Body of pancreas (tissue), 4 donors: Measurements from ENCODE around the gene KCNIP4. TPM values are rescaled to one million over a fixed set of nuclear protein-coding genes. Genes with fewer than 3 reads are reported as not detected.

Experiments used
- ATAC-seq: fragments of 150-250 bp; one replicate; pipeline ENCODE4 v1.9.1; 2016
- DNase-seq, 4 donors: peaks; one replicate each; pipeline ENCODE4 v3.0.0-alpha.2; 2019
- H3K27ac ChIP-seq, 4 donors: fragments of 200-600 bp; sonication (generic); 1 replicate in 3 of 4; 2 replicates in 1 of 4; pipeline versions ENCODE4 v1.5.1 to v1.6.1; 2016 to 2019; ENCODE audit warnings: mild to moderate bottlenecking in 1 of 4, mixed read lengths in 1 of 4, moderate library complexity in 1 of 4
- H3K27me3 ChIP-seq, 2 donors: fragments of 200-600 bp; sonication (generic); one replicate each; pipeline ENCODE4 v1.6.0; 2016; ENCODE audit warnings: mild to moderate bottlenecking in 1 of 2
- H3K36me3 ChIP-seq, 2 donors: fragments of 200-600 bp; sonication (generic); replicated peaks in 1 of 2; 2 replicates each; pipeline ENCODE4 v1.5.1; 2016; ENCODE audit warnings: low read depth in 2 of 2; ENCODE audit not compliant: insufficient read depth in 1 of 2
- H3K4me1 ChIP-seq: fragments of 200-600 bp; sonication (generic); one replicate; pipeline ENCODE4 v1.6.0; 2016
- H3K4me3 ChIP-seq, 2 donors: fragments of 200-600 bp; sonication (generic); 1 replicate in 1 of 2; 2 replicates in 1 of 2; pipeline ENCODE4 v1.5.1; 2016 to 2019
- H3K9me3 ChIP-seq, 3 donors: fragments of 200-600 bp; sonication (generic); 1 replicate in 2 of 3; 2 replicates in 1 of 3; pipeline ENCODE4 v1.5.1; 2016
- CTCF ChIP-seq, 7 experiments: fragments of 450-650 bp in 4 of 7; fragments of 200-600 bp in 3 of 7; sonication (generic) in 3 of 7; IDR thresholded peaks; one replicate each; pipeline ENCODE4 v1.5.1; 2016 to 2019; ENCODE audit warnings: antibody characterized with exemption in 7 of 7
- POLR2A ChIP-seq, 3 donors: fragments of 450-650 bp; IDR thresholded peaks; one replicate each; pipeline ENCODE4 v1.6.1; 2016; ENCODE audit warnings: antibody characterized with exemption in 3 of 3, mild to moderate bottlenecking in 2 of 3
- WGBS, 2 donors: methylation state at CpG; one replicate each; pipeline ENCODE4 v1.1.5; 2017; 5-methylcytosine and 5-hydroxymethylcytosine counted together
- intact Hi-C: fragments of 100-400 bp; cut with DNase I; formaldehyde crosslinking; loops from one replicate; pipeline ENCODE4 v1.15.1; 2023
- total RNA-seq, 2 donors: library from RNA; depleted of rRNA; stranded (reverse); fragments of >200 nt; gene quantifications; one replicate each; pipeline ENCODE4 v1.1.0, GENCODE V29; 2016

KCNIP4 gene
- total RNA-seq, 2 donors from 2014 or later: not detected

GRCh38 chr4:21181716-21182115, 766.9 kb downstream of the KCNIP4 start:
- no peaks in the 10 kb centered on the region for H3K27me3 ChIP-seq
- no peaks in the 10 kb centered on the region for H3K36me3 ChIP-seq
- DNase-seq (no peak), ATAC-seq (no peak)
- no peak overlapping the region for H3K27ac ChIP-seq
- TF ChIP-seq POLR2A (IDR thresholded peaks at IDR 0.05): no peak
- TF ChIP-seq CTCF (IDR thresholded peaks at IDR 0.05): no peak
- H3K9me3 ChIP-seq: no peaks in the 10 kb centered on the region
- H3K4me3 ChIP-seq: no peak overlapping the region
- H3K4me1 ChIP-seq: no peaks in the 10 kb centered on the region
- intact Hi-C loops: no loop called here

- TF ChIP-seq CTCF (IDR thresholded peaks at IDR 0.05) (no peak), POLR2A (IDR thresholded peaks at IDR 0.05) (no peak)
- Histone ChIP-seq H3K4me1 (no peaks in the 10 kb centered on the region), H3K36me3 (no peaks in the 10 kb centered on the region)
These were observed 770.7 kb downstream of the KCNIP4 start for GRCh38 chr4:21177871-21178270.

GRCh38 chr4:21177092-21177491, 771.5 kb downstream of the KCNIP4 start:
- no peak for ATAC-seq
- H3K4me3 ChIP-seq: no peak overlapping the region
- intact Hi-C loops: no loop called here
- no peaks in the 10 kb centered on the region for H3K9me3 ChIP-seq
- no peaks in the 10 kb centered on the region for H3K36me3 ChIP-seq
- no peak for TF ChIP-seq POLR2A (IDR thresholded peaks at IDR 0.05)
- no peak for TF ChIP-seq CTCF (IDR thresholded peaks at IDR 0.05)
- no peak overlapping the region for H3K27ac ChIP-seq
- 20 to 26% methylated on average over 1 of the region's 1 CpG for WGBS, 2 donors
- DNase-seq: no peak
- no peaks in the 10 kb centered on the region for H3K4me1 ChIP-seq
- H3K27me3 ChIP-seq: no peaks in the 10 kb centered on the region

More at GRCh38 chr4:21177871-21178270, 770.7 kb downstream of the KCNIP4 start:
- no peaks in the 10 kb centered on the region for H3K27me3 ChIP-seq
- no peak overlapping the region for H3K4me3 ChIP-seq
- DNase-seq: no peak
- intact Hi-C loops: no loop called here
- no peaks in the 10 kb centered on the region for H3K9me3 ChIP-seq
- ATAC-seq: no peak
- H3K27ac ChIP-seq: no peak overlapping the region

- H3K9me3 ChIP-seq: no peaks in the 10 kb centered on the region
- no peak overlapping the region for H3K27ac ChIP-seq
- no peak for TF ChIP-seq CTCF (IDR thresholded peaks at IDR 0.05)
- no peak for TF ChIP-seq POLR2A (IDR thresholded peaks at IDR 0.05)
- intact Hi-C loops: no loop called here
- no peaks in the 10 kb centered on the region for H3K27me3 ChIP-seq
- H3K4me1 ChIP-seq: no peaks in the 10 kb centered on the region
- no peak overlapping the region for H3K4me3 ChIP-seq
- no peaks in the 10 kb centered on the region for H3K36me3 ChIP-seq
- DNase-seq (no peak), ATAC-seq (no peak)
- WGBS, 2 donors: 40 to 45% methylated on average over 1 of the region's 1 CpG
These were observed 780.9 kb downstream of the KCNIP4 start for GRCh38 chr4:21167711-21168110.

- Histone ChIP-seq H3K9me3 (no peaks in the 10 kb centered on the region), H3K27me3 (no peaks in the 10 kb centered on the region), H3K36me3 (no peaks in the 10 kb centered on the region), H3K27ac (no peak overlapping the region), H3K4me1 (no peaks in the 10 kb centered on the region), H3K4me3 (no peak overlapping the region)
- 42 to 43% methylated on average over 4 of the region's 4 CpGs for WGBS, 2 donors
- TF ChIP-seq POLR2A (IDR thresholded peaks at IDR 0.05) (no peak), CTCF (IDR thresholded peaks at IDR 0.05) (no peak)
- intact Hi-C loops: no loop called here
- no peak for DNase-seq
- ATAC-seq: no peak
These were observed 793.2 kb downstream of the KCNIP4 start for GRCh38 chr4:21155367-21155766.
